GM21619 (cell line): ENCODE results near the gene ERAL1.
"Not testable (repeated sequence)": the region's sequence is repeated elsewhere in the genome, so short reads cannot be mapped to it uniquely, and the experiment has no call there.

Experiments
- ATAC-seq: cut with Tn5 transposase; IDR thresholded peaks from one replicate; pipeline ENCODE4 v1.9.1; 2021; ENCODE audit not compliant: unreplicated experiment

ERAL1 gene

GRCh38 chr17:28878158-28878910 lies 23.5 kb downstream of the ERAL1 start:
- ATAC-seq, result no peak

- no peak for ATAC-seq
Observed at GRCh38 chr17:28878981-28879380, 24.2 kb downstream of the ERAL1 start.

GRCh38 chr17:28879886-28880571 lies 25.2 kb downstream of the ERAL1 start:
- no peak for ATAC-seq

GRCh38 chr17:28880572-28880945 lies 25.7 kb downstream of the ERAL1 start:
- ATAC-seq, result no peak

GRCh38 chr17:28881533-28882056 lies 26.8 kb downstream of the ERAL1 start:
- ATAC-seq, result no peak

GRCh38 chr17:28882154-28882895 lies 27.5 kb downstream of the ERAL1 start:
- ATAC-seq, result no peak

- ATAC-seq, result no peak
Observed at GRCh38 chr17:28883967-28884702, 29.3 kb downstream of the ERAL1 start.

- ATAC-seq, result no peak
Observed at GRCh38 chr17:28885363-28885762, 30.5 kb downstream of the ERAL1 start.

GRCh38 chr17:28885951-28886350 lies 31.1 kb downstream of the ERAL1 start:
- ATAC-seq, result no peak

GRCh38 chr17:28887871-28888471 lies 33.2 kb downstream of the ERAL1 start:
- ATAC-seq, result no peak

GRCh38 chr17:28888832-28889231 lies 34.0 kb downstream of the ERAL1 start:
- no peak for ATAC-seq

- no peak for ATAC-seq
Observed at GRCh38 chr17:28889996-28890395, 35.2 kb downstream of the ERAL1 start.

GRCh38 chr17:28891201-28891600 lies 36.4 kb downstream of the ERAL1 start:
- no peak for ATAC-seq

- no peak for ATAC-seq
Observed at GRCh38 chr17:28892024-28892423, 37.2 kb downstream of the ERAL1 start.

GRCh38 chr17:28893248-28894183 lies 38.7 kb downstream of the ERAL1 start:
- ATAC-seq, result not testable (repeated sequence)

GRCh38 chr17:28895794-28896447 lies 41.1 kb downstream of the ERAL1 start:
- no peak for ATAC-seq

- no peak for ATAC-seq
Observed at GRCh38 chr17:28896491-28896883, 41.7 kb downstream of the ERAL1 start.

GRCh38 chr17:28896884-28897768 lies 42.3 kb downstream of the ERAL1 start, which contains the start of gene FLOT2:
FLOT2 (minus strand) TSS chr17:28897733; CDS start chr17:28897574, 159 bp downstream.
- no peak for ATAC-seq
